Fibroblast of the aortic adventitia (primary cell): Measurements from ENCODE around the gene PPA1. TPM values are rescaled to one million over a fixed set of nuclear protein-coding genes. Genes with fewer than 3 reads are reported as not detected.

Experiments
- DNase-seq: peaks from one replicate; pipeline ENCODE4 v3.0.0-alpha.2; 2010; ENCODE audit warnings: low read depth
- H3K4me3 ChIP-seq: 2 replicates; pipeline ENCODE4 v1.5.1; 2011; ENCODE audit warnings: low read depth, mild to moderate bottlenecking, control low read depth, low read length, moderate library complexity
- total RNA-seq: library from RNA; depleted of rRNA; stranded (reverse); fragments of >200 nt; gene quantifications from 2 replicates; pipeline ENCODE4 v1.2.3, GENCODE V29; 2012; ENCODE audit warnings: low replicate concordance
- TF ChIP-seq, protein P1 (sequence below): IDR thresholded peaks from 2 replicates; pipeline ENCODE4 v1.5.1; 2011; ENCODE audit warnings: mild to moderate bottlenecking, low read length, control low read depth, inconsistent platforms; ENCODE audit not compliant: insufficient read depth

PPA1 gene
- total RNA-seq, 1 donor: 197 TPM

DNA sequence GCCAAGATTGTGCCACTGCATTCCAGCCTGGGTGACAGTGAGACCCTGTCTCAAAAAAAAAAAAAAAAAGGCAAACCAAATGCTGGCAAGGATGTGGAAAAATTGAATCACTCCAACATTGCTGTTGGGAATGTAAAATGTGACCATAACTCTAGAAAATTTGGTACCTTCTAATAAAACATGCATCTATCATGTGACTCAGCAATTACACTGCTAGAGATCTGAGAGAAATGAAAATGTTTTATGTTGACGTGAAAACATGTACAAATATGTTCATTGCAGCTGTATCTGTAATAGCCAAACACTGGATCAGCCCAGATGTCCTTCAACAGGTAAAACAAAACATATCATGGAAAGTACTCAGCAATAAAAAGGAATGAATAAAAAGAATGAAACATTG, 32.1 kb downstream of the PPA1 start:
- TF ChIP-seq, protein P1, sequence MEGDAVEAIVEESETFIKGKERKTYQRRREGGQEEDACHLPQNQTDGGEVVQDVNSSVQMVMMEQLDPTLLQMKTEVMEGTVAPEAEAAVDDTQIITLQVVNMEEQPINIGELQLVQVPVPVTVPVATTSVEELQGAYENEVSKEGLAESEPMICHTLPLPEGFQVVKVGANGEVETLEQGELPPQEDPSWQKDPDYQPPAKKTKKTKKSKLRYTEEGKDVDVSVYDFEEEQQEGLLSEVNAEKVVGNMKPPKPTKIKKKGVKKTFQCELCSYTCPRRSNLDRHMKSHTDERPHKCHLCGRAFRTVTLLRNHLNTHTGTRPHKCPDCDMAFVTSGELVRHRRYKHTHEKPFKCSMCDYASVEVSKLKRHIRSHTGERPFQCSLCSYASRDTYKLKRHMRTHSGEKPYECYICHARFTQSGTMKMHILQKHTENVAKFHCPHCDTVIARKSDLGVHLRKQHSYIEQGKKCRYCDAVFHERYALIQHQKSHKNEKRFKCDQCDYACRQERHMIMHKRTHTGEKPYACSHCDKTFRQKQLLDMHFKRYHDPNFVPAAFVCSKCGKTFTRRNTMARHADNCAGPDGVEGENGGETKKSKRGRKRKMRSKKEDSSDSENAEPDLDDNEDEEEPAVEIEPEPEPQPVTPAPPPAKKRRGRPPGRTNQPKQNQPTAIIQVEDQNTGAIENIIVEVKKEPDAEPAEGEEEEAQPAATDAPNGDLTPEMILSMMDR: no peak
- DNase-seq: no peak

DNA sequence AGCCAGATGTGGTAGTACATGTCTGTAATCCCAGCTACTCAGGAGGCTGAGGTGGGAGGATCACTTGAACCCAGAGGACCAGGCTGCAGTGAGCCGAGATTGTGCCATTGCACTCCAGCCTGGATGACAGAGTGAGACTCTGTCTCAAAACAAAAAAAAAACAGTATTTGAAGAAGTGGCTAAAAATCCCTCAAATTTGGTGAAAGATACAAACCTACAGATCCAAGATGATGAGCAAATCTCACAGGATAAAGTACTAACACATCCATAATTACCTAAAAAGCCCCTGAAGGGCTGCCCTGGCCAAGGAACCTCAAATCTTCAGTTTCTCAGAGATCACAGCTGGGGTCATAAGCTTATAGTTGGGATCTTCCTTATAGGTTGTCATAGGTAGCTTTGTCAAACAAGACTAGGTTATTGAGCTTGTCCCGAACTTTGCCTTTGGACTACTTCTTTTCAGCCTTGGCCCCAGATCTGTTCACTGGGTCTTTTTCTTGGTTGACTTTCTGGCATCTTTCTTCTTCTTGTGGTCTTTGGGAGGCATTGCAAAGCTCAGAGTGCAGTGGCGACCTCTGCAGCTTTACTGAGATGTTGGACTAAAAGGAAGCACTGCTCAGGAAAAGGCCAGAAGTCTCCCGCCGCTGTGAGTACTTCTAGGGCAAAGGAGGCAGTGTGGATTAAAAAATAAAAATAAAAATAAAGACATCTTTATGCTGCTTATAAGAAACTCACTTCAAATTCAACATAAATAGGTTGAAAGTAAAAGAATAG, 34.3 kb downstream of the PPA1 start:
- TF ChIP-seq, protein P1: peak; percentile 20
- peak; percentile 32 for DNase-seq
- no peak overlapping the region for H3K4me3 ChIP-seq

More for the DNA sequence above, 32.1 kb downstream of the PPA1 start:
- H3K4me3 ChIP-seq: no peak overlapping the region

DNA sequence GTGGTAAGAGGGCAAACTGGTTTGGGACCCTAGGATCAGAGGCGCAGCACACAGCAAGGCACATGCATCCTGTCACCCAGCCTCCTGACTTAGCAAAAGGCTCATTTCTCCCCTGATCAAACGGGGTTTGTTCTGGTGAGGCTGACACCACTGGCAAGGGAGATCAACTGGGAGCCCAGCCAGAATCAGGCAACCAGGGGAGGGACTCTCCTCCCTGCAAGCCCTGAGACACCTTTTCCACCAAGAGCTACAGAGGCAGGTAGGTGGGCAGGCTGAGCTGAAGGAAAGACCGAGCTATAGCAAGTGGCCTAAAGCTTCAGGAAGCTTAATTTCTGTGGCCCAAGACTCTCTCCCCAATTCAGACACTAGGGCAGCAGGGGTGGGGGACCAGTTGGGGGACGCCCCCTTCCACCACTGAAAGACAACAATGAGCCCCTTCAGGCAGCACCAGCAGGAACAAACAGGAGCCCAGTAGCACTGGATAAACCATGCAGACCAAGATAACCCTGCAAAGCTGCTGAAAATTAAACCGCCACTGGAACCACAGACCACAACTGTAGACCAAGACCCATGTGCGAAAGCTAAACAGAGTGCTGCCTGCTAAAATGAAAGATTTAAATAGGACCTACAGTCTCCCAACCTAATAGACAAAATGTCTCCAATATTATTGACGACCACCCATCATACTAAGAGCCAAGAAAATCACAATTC, 35.8 kb downstream of the PPA1 start:
- TF ChIP-seq, protein P1: no peak
- no peak overlapping the region for H3K4me3 ChIP-seq
- DNase-seq: no peak

DNA sequence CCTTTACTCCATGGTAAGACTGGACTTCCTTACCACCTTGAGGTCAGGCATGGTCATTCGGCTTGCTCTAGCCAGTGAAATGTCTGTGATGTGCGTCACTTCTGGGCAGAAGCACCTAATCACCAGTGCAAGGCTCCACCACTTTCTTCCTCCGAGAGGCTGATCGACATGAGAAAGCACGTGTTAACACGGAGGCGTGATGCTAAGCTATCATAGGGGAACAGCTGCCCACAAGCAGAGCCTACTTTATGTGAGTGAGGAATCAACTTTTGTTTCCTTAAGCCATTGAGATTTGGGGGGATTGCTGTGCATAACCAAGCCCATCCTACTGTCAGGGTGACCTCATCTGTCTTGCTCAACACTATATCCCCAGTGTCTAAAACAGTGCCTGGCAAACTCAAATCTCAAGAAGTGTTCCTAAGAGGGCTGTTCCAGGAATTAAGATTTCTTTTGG, 39.8 kb downstream of the PPA1 start:
- TF ChIP-seq, protein P1: no peak
- peak; percentile 79 for DNase-seq
- no peak overlapping the region for H3K4me3 ChIP-seq

DNA sequence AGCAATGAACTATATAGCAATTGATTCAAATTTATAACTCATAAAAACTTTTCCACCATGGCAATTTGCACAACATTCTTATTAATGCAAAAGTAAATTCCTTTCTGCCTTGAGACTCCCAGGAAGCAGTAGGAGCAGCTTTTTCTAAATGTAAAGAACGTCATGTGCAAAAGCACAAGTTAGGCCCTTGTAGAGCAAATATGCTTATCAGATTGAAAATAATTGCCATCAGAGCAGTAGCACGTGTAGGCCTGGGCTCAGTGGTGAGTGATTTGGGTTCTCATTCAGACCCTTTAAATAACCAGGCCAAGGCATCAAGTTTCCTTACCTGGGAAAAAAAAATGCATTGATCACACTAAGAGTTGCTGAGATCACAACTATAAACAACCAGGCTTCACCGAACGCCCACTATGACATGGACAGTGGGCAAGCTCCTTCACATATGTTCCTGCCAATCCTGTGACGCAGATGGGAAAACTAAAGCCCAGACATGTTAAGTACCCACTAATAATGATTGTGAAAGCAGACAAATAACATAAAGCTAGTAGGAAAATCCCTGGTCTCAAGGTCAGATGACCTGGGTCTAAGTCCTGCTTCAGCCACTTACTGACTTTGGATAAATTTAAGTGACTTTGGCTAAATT, 40.8 kb downstream of the PPA1 start:
- TF ChIP-seq, protein P1: no peak
- no peak overlapping the region for H3K4me3 ChIP-seq
- peak; percentile 46 for DNase-seq

DNA sequence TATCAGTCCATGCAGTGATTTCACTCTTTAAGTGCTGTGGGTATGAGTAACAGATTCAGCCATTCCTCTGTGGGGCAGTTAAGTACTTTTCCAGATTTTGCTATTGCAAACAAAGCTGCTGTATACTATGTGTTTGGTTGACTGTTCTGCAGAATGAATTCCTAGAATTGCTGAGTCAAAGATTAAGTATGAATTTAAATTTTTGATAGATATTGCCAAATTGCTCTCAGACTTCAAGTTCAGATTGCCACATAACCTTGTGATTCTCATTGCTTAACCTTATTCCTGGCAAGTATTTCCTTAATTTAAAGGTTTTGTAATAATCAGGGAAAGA, 41.3 kb downstream of the PPA1 start:
- no peak overlapping the region for H3K4me3 ChIP-seq
- TF ChIP-seq, protein P1: no peak

More for the DNA sequence above, 41.3 kb downstream of the PPA1 start:
- peak; percentile 97 for DNase-seq
